ENCODE data around the gene THBD.

Gene THBD, protein sequence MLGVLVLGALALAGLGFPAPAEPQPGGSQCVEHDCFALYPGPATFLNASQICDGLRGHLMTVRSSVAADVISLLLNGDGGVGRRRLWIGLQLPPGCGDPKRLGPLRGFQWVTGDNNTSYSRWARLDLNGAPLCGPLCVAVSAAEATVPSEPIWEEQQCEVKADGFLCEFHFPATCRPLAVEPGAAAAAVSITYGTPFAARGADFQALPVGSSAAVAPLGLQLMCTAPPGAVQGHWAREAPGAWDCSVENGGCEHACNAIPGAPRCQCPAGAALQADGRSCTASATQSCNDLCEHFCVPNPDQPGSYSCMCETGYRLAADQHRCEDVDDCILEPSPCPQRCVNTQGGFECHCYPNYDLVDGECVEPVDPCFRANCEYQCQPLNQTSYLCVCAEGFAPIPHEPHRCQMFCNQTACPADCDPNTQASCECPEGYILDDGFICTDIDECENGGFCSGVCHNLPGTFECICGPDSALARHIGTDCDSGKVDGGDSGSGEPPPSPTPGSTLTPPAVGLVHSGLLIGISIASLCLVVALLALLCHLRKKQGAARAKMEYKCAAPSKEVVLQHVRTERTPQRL

DNA sequence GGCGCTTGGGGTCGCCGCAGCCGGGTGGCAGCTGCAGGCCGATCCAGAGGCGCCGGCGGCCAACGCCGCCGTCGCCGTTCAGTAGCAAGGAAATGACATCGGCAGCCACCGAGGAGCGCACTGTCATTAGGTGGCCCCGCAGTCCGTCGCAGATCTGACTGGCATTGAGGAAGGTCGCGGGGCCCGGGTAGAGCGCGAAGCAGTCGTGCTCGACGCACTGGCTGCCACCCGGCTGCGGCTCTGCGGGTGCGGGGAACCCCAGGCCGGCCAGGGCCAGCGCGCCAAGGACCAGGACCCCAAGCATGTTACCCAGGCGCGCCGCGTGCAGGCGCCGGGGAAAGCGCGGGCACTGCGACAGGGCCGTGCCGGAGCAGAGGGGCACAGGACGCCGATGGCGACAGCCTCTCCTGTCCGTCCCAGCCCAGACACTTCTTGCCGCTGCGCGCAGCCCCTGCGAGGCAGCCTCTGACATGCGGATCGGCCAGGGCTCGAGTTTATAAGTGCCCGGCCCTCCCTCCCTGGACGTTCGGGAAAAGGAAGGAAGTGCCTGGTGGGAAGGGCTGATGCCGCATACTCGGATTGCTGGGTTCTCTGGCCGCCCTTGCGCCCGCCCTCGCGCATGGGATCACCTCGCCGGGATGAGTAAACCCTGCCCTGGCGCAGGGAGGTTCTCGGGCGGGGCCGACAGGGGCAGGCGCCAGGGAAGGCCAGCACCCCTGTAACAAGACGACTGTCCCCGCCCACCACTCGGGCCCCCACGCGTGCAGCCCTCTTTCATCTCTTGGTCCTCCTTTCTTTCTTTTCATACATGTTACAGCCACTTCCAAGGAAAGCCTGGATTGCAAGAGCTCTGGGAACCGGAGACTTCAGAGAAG lies at the start of gene THBD:
TSS of gene THBD (minus strand) at position 472 of the 875 bp plus-strand sequence. CDS start at position 304, 168 bp downstream.
- DNase-seq = no peak

DNA sequence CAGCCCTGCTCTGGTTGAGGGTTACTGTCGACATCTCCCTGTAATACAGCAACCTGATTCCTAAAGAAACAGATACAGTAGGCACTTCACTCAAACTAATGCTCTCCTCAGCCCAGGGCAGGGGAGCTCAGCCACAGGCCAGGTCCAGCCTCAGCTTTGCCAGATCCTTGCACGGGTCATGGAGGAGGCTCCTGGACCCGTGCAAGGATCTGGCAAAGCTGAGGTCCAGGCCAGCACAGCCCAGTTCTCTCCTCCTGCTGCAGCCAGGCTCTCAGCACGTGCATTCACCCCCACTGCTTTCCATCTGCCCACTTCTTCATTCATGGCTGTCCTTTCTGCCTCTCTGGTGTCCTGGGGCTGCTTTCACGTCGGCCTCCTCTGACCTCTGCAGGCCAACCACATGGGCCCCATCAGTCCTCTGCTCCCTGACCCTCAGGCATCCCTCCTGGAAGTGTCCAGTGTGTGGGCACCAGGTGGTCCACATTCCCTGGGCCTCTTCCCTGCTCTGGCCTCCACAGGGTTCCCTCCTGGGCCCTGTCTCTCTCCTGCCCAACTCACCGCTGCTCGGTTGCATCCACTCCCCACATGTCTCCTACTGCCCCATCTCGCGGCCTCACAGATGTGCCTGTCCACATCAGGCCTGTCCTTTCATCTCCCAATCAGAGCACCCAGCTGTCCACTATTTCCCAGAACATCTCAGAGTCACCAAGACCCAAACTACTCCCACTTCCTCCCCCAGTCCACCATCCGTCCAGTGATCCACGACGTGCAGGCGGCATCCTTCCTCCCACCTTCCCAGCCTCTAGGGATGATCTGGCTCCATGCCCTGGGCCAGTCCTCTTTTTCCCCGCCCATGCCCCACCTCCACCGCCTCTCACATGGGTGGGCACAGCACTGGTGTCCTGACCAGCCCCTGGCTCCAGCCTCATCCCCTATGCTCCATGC lies 48.4 kb upstream of the THBD start:
- DNase-seq = no peak

DNA sequence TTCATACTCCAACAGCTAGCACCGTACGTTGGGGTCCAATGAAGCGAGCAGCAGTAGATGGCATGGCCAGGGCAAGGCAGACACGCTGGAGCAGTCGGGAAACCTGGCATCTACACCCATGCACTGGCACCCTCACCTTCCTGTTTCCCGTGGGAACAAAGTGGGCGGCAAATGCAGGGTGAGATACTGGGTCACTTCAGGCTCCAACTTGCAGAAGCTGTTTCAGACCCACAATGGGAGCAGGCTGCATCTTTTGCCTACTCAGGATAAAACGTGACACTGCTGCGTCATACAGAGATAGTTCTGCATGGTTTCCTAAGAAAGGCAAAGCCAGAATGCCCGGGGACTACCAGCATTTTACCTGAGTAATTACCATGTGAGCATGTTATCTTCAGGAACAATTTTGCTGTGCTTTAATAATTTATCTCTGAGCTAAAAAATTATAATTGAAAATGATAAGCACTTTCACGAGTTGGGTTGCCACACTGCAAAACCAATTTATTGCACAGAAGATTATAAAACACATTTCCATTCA lies 47.6 kb upstream of the THBD start:
- no peak for DNase-seq

DNA sequence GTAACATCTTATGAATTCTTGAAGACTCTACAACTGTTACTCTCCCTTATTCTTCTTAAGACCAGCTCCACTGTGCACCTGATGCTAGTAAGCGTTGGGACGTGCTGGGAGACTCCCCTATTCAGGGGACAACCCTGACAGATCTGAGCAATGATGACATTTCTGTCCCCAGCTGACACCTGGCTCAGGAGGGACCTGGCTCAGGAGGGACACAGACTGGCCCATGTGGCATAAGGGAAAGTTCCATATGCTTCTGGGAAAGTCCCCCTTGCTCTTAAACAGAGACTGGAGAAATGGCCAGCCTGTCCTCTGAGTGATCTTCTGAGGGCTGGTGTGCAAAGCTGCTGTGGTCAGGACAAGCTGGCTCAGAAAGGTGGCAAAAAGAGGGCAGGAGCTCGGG lies 46.6 kb upstream of the THBD start:
- DNase-seq = no peak

DNA sequence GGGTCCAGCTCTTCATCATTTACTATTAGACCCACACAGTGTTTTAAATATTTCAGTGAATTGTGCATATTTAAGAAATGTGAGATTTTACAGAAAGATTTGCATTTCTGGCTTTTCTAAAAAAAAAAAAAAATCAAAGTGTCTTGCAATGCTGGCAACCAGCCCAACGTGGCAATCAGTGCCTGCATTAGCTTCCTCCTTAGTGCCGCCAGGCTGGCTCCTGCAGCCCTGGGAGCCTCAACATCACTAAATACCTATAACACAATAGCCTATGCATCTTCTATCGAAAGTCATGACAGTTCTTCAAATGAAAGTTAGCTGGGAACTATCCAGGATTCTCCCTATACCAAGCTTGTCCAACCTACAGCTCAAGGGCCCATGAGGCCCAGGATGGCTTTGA lies 46.0 kb upstream of the THBD start:
- no peak for DNase-seq

DNA sequence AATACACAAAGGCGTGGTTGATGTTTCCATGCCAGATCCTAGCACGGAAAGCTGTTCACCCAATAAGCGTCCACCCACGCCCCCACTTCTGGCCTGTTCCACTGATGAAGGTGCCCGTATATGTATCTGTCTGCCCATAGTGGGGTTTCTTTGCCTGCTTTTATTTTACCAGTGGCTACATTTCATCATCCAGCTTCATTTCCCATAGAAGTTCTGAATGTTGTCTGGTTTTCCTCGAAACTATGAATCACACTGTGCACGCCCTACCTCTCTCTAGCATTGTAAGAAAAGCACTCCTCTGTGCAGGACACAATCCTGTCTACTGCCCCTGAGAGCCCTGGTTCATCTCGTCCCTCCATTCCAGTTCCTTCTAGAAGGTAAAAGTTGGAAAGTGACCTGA lies 45.5 kb upstream of the THBD start:
- DNase-seq = no peak

DNA sequence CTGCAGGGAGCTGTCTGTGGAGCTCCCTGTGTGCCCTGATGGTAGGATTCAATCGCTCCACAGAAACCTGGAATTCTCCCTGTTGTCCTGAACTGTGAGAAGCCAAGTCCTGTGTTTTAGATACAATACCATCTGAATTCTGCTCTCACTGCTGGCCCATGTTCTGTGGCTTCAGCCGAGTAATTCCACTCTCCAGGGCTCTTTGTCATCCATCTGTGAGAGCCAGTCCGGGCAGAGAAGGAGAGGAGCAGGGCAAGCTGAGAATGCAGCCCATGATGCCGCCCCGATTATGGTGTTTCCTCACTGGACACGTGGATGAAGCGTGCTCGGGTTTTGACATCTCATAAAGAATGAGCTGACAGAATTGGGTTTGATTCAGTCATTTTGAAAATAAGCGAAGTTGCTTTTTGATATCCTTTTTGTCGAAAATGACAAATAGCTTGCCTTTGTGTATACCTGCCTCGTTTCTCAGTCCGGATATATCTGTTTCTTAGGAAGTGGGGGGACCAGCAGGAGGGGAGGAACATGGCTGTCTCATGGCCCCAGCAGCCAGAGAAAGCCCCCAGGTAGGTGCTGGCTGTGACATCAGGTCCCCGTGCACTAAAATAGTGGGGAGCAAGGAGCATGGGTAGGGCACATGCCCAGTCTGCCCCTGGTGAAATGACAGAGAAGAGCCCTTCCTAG lies 44.9 kb upstream of the THBD start:
- no peak for DNase-seq

DNA sequence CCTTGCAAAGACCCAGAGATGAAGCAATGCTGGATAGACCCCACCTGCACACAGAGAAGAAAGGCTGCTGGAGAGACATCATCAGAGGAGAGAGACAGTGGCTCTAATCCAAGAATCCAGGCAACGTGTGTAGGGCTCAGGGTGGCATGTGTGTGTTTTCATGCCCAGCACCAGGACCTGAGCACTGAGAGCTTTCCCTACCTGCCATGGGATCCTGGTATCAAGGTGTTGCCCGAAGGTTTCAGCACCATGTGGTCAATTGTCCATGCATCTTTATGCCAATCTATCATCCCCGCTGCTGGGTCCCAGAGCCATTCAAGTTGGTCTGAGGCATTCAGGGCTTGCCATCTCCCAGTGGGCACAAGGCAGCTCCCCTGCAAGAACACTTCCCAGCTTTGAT lies 44.1 kb upstream of the THBD start:
- no peak for DNase-seq

DNA sequence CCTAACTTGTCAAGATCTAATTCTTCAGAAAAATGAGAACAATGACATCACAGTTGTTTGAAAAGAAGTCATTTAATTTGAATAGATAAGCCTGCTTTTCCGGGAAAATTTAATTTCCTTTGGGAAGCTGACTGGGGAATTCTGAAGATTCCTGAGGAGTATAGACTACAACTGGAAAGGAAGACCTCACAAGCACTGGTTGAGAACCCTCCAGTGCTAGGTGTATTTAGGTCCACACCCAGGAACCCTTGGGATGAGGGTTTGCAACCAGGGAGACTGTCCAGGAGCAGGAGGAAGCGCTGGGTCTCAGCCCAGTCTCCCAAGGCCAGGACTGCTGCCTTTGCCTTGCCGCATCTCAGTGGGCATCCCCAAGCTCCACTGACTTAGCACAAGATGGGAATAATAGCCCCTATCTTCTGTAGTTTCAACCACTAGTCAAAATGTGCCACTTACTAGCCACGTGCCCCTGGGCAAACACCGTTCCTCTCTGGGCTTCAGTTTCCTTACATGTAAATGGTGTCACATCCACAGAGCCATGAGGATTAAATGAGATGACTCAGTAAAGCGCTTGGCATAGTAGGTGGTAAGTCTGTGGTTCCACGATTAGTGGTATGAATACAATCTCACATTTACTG lies 43.5 kb upstream of the THBD start:
- no peak for DNase-seq

DNA sequence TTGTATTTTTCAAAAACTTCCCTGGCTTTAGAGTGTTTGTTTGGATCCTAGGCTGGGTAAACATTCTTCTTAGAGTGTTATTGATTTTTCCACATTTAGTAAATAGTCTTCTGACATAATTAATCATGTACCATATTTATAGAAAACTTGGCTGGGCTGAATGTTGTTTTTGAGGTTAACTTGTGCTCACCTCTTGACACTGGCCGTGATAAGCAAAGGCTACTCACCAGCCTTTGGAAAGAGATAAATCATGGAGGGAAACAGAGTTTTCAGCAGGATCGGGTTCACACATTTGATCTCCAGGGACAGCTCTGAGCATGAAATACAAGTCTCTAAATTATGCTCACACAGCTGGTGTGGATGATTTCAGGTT lies 42.9 kb upstream of the THBD start:
- DNase-seq = no peak

DNA sequence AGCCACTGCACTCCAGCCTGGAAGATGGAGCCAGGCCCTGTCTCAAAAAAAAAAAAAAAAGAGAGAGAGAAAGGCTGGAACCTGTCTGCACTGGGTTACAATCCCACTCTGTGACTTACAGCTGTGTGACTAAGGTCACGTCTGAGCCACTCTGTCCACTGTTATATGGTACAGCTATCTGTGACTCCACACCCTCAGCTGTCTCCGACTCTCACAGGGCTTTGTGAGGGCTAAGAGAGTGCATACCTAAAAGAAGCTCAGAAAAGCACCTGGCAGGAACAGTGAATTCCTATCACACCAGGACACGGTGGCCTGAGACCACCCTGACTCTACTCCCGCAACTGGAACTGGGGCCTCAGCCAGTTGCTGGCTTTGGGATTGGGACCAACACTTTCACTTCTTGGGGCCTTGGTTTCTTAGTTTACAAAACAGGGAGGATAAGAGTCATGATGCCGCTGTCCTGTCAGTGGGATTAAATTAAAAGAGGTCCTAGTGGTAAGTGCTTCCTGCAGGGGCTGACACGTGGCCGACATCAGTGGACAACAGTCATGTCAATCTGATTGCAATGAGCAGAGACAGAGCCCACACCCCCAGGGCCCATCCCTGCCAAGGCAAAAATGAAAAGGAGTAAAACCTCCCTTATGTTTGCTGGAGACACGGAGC lies 42.4 kb upstream of the THBD start:
- no peak for DNase-seq

DNA sequence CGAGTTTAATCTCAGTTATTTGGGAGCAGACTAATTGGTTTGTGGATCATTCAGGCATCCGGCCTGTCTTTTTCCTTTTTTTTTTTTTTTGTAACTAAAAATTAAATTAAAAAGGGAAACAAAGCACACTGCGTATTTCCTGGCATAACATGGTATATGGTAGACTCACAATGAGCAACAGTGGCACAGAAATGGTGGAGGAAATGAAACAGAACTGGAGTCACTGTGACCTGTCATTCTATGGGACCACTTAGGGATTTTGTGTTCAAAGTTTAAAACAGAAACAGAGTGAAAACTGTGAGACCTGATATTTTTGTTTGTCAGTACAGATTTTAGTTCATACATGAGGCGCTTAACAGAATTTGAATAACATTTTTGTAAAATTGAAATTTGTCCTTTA lies 41.4 kb upstream of the THBD start:
- no peak for DNase-seq

DNA sequence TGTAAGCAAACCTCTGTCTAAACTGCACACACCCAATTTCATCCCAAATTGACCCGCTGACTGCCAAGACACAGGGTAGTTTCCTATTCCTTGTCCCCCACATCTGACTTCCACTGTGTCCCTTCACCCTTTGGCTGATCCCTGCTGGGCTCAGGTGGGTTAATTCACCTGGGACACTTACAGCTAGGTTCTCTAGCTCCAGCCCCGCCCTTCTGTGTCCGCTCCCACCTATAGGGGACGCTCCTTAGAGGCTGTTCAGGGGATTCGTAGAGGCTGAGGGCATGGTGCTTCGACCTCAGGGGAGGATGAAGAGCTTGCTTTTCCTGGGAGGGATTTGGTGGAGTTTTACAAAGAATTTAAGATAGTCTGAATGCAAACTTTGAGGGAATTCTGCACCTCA lies 40.7 kb upstream of the THBD start:
- DNase-seq = no peak

DNA sequence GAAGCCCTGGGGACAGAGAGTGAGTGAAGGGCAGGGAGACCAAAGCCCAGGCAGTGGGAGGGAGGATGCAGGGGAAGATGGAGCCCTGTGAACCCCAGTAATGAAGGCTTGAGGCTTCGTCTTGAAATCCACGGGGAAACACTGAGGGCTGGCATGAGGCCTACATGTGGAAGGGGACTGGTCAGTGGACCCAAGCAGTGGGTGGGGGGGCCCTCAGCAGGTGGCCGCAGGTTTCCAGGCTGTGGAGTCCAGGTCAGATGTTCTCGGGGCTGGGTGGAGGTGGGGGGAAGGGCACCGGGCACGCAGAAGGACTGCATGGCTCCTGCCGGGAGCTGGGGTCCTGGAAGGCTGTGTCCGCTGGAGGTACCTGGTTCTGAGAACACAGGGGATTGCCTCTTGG lies 39.4 kb upstream of the THBD start:
- no peak for DNase-seq

DNA sequence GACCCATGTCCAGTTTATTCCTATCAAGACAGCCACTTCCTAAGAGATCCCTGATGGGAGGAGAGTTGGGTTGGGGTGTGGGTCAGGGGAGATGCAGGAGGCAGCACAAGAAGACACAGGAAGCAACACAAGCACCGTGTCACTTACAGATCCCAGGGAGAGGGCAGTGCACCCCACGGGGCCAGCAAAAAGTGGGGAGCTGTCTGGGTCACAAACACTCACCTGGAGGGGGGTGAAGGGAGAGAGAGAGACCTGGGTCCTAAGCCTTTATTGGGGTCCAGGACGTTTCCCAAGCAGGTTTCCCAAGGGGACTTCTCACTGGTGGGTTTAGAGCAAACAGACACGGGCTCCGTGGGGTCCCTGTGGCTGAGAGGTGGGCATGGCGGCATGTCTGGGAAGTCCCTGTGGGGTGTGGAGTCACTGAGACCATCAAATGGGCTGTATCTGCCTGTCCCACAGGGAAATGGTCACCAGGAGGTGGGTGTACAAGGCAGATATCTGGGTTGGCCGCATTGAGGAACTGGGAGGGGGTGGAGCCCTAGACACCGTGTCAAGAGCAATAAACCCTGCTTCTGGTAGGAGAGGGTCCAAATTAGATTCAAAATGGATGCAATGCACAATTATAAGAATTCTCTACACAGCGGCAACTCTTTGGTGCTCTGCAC lies 38.2 kb upstream of the THBD start:
- DNase-seq = no peak

DNA sequence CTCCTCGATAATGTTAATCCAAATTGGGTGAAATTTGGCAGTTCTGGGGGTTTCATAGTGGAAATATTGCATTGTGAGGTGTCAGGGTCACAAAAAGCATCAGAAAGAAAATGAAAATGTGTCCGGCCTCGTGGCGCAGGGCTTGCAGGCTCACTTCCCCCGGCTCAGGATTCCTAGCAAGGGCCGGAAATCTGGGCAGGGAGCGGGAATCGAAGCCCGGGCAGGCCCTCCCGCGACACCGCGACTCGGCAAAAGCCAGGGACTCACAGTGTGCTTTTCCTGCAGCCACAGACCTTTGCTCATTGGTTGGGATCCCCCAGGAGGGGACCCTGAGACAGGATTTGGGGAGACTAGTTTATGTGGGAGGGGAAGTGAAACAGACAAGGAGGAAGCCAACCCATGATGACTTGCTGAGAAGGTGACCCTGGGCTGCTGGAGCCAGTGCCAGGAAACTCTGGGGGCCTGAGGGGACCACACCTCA lies 37.5 kb upstream of the THBD start:
- no peak for DNase-seq

DNA sequence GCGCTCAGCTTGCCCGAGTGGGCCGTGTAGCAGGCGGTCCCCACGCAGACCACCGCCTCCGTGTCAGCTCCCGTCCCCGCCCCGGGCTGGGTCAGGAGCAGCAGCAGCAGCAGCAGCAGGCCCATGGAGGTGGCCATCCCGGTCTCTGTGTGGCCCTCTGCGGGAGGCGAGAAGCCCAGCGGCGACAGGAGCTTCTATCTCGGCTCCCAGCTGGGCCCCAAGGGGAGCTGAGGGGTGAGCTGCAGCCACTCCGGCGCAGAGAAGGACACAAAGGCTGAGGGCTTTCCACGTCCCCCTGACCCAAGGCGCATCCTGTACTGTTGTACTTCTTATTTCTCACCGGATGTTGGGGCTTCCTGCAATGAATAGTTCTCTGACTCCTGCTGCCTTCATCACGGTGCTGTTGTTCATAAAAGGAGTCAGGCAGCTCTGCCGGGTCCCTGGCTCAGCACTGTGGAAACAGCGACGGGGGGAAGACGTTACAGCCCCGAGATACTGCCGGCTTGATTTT lies 36.6 kb upstream of the THBD start, which contains the start of gene CD93:
TSS of gene CD93 (minus strand) at position 269 of the 511 bp plus-strand sequence. CDS start at position 137, 132 bp downstream.
- DNase-seq = no peak

DNA sequence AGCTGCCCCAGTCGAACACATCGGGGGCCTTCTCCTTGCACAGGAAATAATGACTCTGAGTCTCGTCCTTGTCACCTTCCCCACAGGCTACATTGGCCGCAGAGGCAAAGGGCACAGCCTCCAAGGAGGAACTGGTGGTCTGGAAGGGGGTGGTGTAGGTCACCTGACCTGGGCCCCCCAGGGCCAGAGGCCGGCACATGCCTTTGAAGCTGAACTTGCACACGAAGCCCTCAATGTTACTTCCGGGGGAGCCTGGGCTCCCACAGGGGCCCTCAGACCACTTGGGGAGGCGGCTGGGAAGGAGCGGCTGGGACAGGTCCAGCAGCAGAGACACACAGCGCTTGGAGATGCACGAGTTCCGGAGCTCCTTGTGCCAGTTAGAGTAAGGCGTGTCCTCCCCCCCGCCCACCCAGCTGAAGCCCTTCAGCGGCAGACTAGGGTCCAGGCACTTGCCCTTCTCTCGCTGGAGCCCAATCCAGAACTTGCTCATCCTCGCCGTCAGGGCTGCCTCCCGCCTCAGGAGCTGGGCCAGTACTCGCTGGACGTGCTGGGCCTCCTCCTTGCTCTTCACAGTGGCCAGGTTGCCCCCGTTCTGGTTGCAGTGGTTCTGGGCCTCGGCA lies 36.1 kb upstream of the THBD start:
- DNase-seq = no peak

DNA sequence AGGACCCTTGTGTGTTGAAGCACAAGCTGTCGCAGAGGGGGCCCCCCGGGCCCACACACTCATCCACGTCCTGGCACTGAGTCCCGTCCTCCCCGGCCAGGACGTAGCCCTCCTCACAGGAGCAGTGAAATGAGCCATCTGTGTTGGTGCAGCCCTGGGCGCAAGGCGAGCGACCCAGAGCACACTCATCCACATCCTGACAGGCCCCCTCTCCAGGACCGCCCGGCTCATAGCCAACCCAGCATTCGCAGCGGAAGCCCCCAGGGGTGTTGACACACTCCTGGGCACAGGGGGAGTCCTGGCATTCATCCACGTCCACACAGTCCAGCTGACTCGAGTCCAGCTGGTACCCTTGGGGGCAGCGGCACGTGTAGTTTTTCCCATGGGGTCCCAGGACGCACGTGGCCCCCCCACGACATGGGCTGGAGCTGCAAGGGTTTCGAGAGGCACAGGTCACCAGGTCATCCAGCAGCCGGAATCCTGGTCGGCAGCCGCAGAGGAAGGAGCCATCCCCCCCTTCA lies 35.4 kb upstream of the THBD start:
- peak in 1 of 2 experiments; percentile 21 for DNase-seq
